ENCODE measurements around the gene DALRD3.

Gene DALRD3

DNA sequence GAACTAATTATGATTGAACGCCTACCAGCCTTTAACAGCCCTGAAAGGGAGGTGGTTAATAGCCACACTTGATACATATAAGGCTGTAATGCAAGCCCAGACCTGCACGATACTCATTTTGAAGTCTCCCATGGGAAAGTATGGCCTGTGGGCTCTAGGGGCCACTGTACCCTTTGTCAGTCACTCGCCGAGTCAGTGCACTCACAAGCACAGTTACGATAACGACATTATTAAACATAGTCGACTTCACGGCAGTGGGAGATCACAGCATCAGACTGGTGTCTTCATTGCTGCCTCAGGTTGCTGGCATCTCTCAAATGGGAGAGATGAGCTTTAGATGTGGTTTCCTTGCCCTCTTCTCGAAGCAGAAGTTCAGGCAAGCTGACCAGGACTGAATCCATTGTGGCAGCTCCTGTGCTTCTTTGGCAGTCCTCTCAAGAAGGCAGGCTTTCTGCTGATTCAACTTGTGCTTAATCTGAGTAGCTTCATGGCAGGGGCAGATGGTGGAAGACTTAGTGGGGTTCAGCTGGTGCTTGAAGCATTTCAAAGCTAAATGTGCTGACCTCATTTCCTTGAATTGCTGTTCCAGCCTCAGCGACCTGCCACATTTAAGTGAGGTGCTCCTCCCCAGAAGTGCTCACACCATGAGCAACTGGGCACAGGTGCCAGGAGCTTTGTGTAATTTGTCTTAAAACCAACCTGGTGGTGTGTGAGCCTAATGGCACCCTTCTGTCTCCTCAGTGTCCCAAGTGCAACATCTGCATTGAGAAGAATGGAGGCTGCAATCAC, 44.1 kb downstream of the DALRD3 start:
- no peak for DNase-seq

- DNase-seq = no peak
Observed at GRCh38 chr3:48970586-48970985, 47.8 kb downstream of the DALRD3 start.

DNA sequence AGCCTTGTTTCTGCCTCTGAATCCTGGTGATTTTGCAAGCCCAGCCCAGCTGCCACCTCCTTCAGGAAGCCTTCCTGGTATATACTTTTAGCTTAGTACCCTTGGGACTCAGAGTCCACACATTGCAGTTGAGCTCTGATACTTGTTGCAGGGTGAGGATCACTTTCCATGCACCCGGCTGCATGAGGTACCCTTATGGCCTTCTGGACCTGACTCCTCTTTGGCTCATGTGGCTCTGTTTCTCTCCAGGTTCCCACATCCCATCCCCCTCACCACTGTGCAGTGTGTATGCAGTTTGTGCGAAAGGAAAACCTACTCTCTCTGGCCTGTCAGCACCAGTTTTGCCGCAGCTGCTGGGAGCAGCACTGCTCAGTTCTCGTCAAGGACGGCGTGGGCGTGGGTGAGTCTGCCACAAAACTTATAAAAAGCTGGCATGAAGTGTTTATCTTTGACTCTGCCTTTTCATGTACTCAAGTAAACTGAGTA, 51.5 kb downstream of the DALRD3 start:
- DNase-seq = no peak

GRCh38 chr3:48966367-48966766, 52.0 kb downstream of the DALRD3 start:
- DNase-seq = no peak
